ENCODE data around the gene ARID3B. TPM values are rescaled to one million over a fixed set of nuclear protein-coding genes. Genes with fewer than 3 reads are reported as not detected.

The ARID3B gene
- total and polyA plus RNA-seq, 2 of the 4 experiments (the other 2 are of a cell fraction): 2.5 to 5.0 TPM

GRCh38 chr15:74641151-74641550 is 100.1 kb downstream of the ARID3B start:
- Histone ChIP-seq H3K4me3 (ENCODE audit: insufficient read depth, low read depth, low read length) (no peak overlapping the region), H2AK9ac (replicated peaks; ENCODE audit: low read depth, low read length, poor library complexity) (no peak overlapping the region), H3K4me2 (ENCODE audit: low read depth, low read length) (no peak overlapping the region), H2BK5ac (ENCODE audit: low read depth, low read length, poor library complexity, severe bottlenecking) (no peak overlapping the region), H3K18ac (ENCODE audit: low read depth, low read length) (no peak overlapping the region), H3K4ac (ENCODE audit: low read depth, low read length) (no peak overlapping the region), H4K91ac (ENCODE audit: insufficient read depth, low read depth, low read length) (no peak overlapping the region), H3K36me3 (ENCODE audit: control insufficient read depth, insufficient read depth, low read length) (peaks cover 33% of the 10 kb centered on the region), H4K20me1 (ENCODE audit: insufficient read depth, low read length) (peaks cover 33% of the 10 kb centered on the region), H3K9me3 (ENCODE audit: control insufficient read depth, insufficient read depth, low read length) (no peaks in the 10 kb centered on the region), H2BK120ac (ENCODE audit: low read depth, low read length) (no peak overlapping the region), H3K27me3 (ENCODE audit: control insufficient read depth, insufficient read depth, low read length) (no peaks in the 10 kb centered on the region), H2AFZ (replicated peaks; ENCODE audit: low read length, poor library complexity) (no peak overlapping the region), H4K5ac (ENCODE audit: low read depth, low read length) (no peak overlapping the region), H3K27ac (ENCODE audit: insufficient read depth, low read length) (no peak overlapping the region), H3K4me1 (ENCODE audit: control insufficient read depth, insufficient read depth, low read length) (peaks cover 3% of the 10 kb centered on the region; the same call in 1 of the 2 replicates), H2AK5ac (ENCODE audit: low read depth, low read length) (no peak overlapping the region), H3K79me1 (ENCODE audit: low read depth in 1 of 2, low read length in 2 of 2) (peaks cover 12 to 50% of the 10 kb centered on the region in 2 experiments), H2BK15ac (ENCODE audit: low read depth, low read length) (no peak overlapping the region), H3K56ac (ENCODE audit: extremely low read depth, insufficient read depth, low read length) (no peak overlapping the region), H4K8ac (ENCODE audit: low read depth in 2 of 2, low read length in 2 of 2) (no peak overlapping the region), H2BK20ac (ENCODE audit: low read depth, low read length) (no peak overlapping the region), H3K9ac (ENCODE audit: low read depth, low read length) (no peak overlapping the region), H3K9me1 (ENCODE audit: insufficient read depth, low read length) (peaks cover 6% of the 10 kb centered on the region; the same call in 1 of the 2 replicates), H3K23ac (ENCODE audit: low read depth, low read length) (no peak overlapping the region), H3K14ac (replicated peaks; ENCODE audit: low read depth, low read length) (no peak overlapping the region)
- in situ Hi-C loops (cut with MboI; ENCODE audit: low sequenced_read_pairs) (no loop called here), intact Hi-C loops (cut with micrococcal nuclease) (no loop called here), dilution Hi-C loops (cut with HindIII; ENCODE audit: low sequenced_read_pairs, unreplicated experiment) (no loop called here)
- TF ChIP-seq, protein P1, sequence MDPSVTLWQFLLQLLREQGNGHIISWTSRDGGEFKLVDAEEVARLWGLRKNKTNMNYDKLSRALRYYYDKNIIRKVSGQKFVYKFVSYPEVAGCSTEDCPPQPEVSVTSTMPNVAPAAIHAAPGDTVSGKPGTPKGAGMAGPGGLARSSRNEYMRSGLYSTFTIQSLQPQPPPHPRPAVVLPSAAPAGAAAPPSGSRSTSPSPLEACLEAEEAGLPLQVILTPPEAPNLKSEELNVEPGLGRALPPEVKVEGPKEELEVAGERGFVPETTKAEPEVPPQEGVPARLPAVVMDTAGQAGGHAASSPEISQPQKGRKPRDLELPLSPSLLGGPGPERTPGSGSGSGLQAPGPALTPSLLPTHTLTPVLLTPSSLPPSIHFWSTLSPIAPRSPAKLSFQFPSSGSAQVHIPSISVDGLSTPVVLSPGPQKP (IDR thresholded peaks at IDR 0.05; ENCODE audit: borderline replicate concordance, low read depth, low read length): no peak
- TF ChIP-seq MAZ (IDR thresholded peaks at IDR 0.05; ENCODE audit: borderline replicate concordance, low read depth, low read length) (no peak), MXI1 (IDR thresholded peaks at IDR 0.05; ENCODE audit: borderline replicate concordance, low read depth, low read length) (no peak), RCOR1 (IDR thresholded peaks at IDR 0.05; ENCODE audit: insufficient replicate concordance, low read length) (no peak), CEBPB (IDR thresholded peaks at IDR 0.05; ENCODE audit: low read depth, low read length) (no peak), RAD21 (IDR thresholded peaks at IDR 0.05; ENCODE audit: low read length) (no peak), MAFK (IDR thresholded peaks at IDR 0.05; ENCODE audit: low read depth, low read length) (no peak), POLR2A (IDR thresholded peaks at IDR 0.05; ENCODE audit: low read depth, low read length) (no peak), NFE2L2 (IDR thresholded peaks at IDR 0.05; ENCODE audit: low read depth, low read length) (no peak), RFX5 (IDR thresholded peaks at IDR 0.05; ENCODE audit: low read depth, low read length) (no peak), SMC3 (IDR thresholded peaks at IDR 0.05; ENCODE audit: low read depth, low read length) (no peak), BHLHE40 (IDR thresholded peaks at IDR 0.05; ENCODE audit: low read depth, low read length) (no peak), CHD1 (IDR thresholded peaks at IDR 0.05; ENCODE audit: low read depth, low read length) (no peak), FOS (IDR thresholded peaks at IDR 0.05; ENCODE audit: low read depth, low read length) (no peak)
- TF ChIP-seq, protein P2, sequence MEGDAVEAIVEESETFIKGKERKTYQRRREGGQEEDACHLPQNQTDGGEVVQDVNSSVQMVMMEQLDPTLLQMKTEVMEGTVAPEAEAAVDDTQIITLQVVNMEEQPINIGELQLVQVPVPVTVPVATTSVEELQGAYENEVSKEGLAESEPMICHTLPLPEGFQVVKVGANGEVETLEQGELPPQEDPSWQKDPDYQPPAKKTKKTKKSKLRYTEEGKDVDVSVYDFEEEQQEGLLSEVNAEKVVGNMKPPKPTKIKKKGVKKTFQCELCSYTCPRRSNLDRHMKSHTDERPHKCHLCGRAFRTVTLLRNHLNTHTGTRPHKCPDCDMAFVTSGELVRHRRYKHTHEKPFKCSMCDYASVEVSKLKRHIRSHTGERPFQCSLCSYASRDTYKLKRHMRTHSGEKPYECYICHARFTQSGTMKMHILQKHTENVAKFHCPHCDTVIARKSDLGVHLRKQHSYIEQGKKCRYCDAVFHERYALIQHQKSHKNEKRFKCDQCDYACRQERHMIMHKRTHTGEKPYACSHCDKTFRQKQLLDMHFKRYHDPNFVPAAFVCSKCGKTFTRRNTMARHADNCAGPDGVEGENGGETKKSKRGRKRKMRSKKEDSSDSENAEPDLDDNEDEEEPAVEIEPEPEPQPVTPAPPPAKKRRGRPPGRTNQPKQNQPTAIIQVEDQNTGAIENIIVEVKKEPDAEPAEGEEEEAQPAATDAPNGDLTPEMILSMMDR (conservative IDR thresholded peaks at IDR 0.05; ENCODE audit: low read depth, low read length): no peak
- TF ChIP-seq, protein P3, sequence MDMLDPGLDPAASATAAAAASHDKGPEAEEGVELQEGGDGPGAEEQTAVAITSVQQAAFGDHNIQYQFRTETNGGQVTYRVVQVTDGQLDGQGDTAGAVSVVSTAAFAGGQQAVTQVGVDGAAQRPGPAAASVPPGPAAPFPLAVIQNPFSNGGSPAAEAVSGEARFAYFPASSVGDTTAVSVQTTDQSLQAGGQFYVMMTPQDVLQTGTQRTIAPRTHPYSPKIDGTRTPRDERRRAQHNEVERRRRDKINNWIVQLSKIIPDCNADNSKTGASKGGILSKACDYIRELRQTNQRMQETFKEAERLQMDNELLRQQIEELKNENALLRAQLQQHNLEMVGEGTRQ (IDR thresholded peaks at IDR 0.05; ENCODE audit: low read depth, low read length): no peak
- CTCF ChIA-PET: interaction anchor here (1.0 to 1.9 kb wide), 2 partner anchors 9 to 127 kb away, joined by 3 to 7 read pairs; no protein-coding TSS in a partner anchor
- POLR2A ChIA-PET (ENCODE audit: unreplicated experiment): no interaction called here
- DNase-seq (no peak), ATAC-seq (ENCODE audit: low read depth) (no peak)
- no CpG with 5 or more reads among the region's 1 CpG for WGBS, 2 experiments (ENCODE audit: extremely low coverage in 2 of 2, insufficient read length in 1 of 2)
- no TSS peak for BruUV-seq (replicated peaks)

Data from IMR-90 (cell line).